Activated B cell treated with CpG ODN at 0.5 μM for 24 hours (primary cell): ENCODE results near the gene POLR1H. TPM values are rescaled to one million over a fixed set of nuclear protein-coding genes. Genes with fewer than 3 reads are reported as not detected.

Source experiments
- ATAC-seq: fragments of 200-7000 bp; cut with Tn5 transposase; one replicate; pipeline ENCODE4 v1.10.0; 2021; ENCODE audit warnings: low read depth, mild to moderate bottlenecking, moderate library complexity
- CTCF ChIA-PET: fragments of 350-600 bp; sonication (Branson Sonifier 250); formaldehyde crosslinking; loops from one replicate; lab custom pipeline; 2021; ENCODE audit warnings: antibody characterized with exemption; lab: Charles Lee
- POLR2A ChIA-PET: fragments of 350-600 bp; sonication (Branson Sonifier 250); formaldehyde crosslinking; loops from one replicate; lab custom pipeline; 2021; ENCODE audit warnings: antibody characterized with exemption; lab: Charles Lee
- DNase-seq: peaks from one replicate; pipeline ENCODE4 v3.0.0; 2022
- H3K27ac Mint-ChIP-seq: one replicate; pipeline ENCODE4 v1.8.0; 2020; ENCODE audit warnings: mixed read lengths
- H3K27me3 Mint-ChIP-seq: one replicate; pipeline ENCODE4 v1.8.0; 2021; ENCODE audit warnings: mixed read lengths
- H3K36me3 Mint-ChIP-seq: one replicate; pipeline ENCODE4 v1.8.0; 2021; ENCODE audit warnings: low read depth, mixed read lengths
- H3K4me1 Mint-ChIP-seq: one replicate; pipeline ENCODE4 v1.8.0; 2021; ENCODE audit warnings: mixed read lengths
- H3K4me3 Mint-ChIP-seq: one replicate; pipeline ENCODE4 v1.8.0; 2020; ENCODE audit warnings: mild to moderate bottlenecking, mixed read lengths
- H3K9me3 Mint-ChIP-seq: one replicate; pipeline ENCODE4 v1.8.0; 2020; ENCODE audit warnings: mixed read lengths
- CTCF ChIP-seq: fragments of 200-600 bp; IDR thresholded peaks from one replicate; pipeline ENCODE4 v1.8.0; 2022; ENCODE audit warnings: antibody characterized with exemption, mild to moderate bottlenecking
- intact Hi-C: fragments of 100-400 bp; cut with micrococcal nuclease; formaldehyde crosslinking; loops from one replicate; pipeline ENCODE4 v1.15.1; 2024
- total RNA-seq: library from RNA; stranded (reverse); gene quantifications from 2 replicates; pipeline ENCODE4 v1.2.3, GENCODE V29; 2022

POLR1H gene
- total RNA-seq, 1 donor from 2014 or later, result 44.1 TPM

GRCh38 chr6:30111266-30111856, 50.3 kb downstream of the POLR1H start:
- CTCF ChIA-PET, result interaction anchor here (1.5 kb wide), 1 partner anchor 20 kb away, joined by 5 read pairs; no protein-coding TSS in a partner anchor
- POLR2A ChIA-PET, result no interaction called here
- H3K4me1 Mint-ChIP-seq, result no peaks in the 10 kb centered on the region

GRCh38 chr6:30112402-30112994, 51.4 kb downstream of the POLR1H start:
- no peak overlapping the region for H3K4me3 Mint-ChIP-seq
- POLR2A ChIA-PET, result no interaction called here
- no peaks in the 10 kb centered on the region for H3K4me1 Mint-ChIP-seq
- no peak for ATAC-seq
- peaks cover 48% of the 10 kb centered on the region for H3K27me3 Mint-ChIP-seq
- no peak for DNase-seq
- no peaks in the 10 kb centered on the region for H3K36me3 Mint-ChIP-seq
- intact Hi-C loops, result no loop called here
- no peak overlapping the region for H3K27ac Mint-ChIP-seq
- no peaks in the 10 kb centered on the region for H3K9me3 Mint-ChIP-seq
- no peak for TF ChIP-seq CTCF
- CTCF ChIA-PET, result interaction anchor here (1.1 kb wide), 1 partner anchor 11 kb away, joined by 3 read pairs; no protein-coding TSS in a partner anchor

More at GRCh38 chr6:30111266-30111856, 50.3 kb downstream of the POLR1H start:
- intact Hi-C loops, result no loop called here
- no peaks in the 10 kb centered on the region for H3K36me3 Mint-ChIP-seq
- H3K27me3 Mint-ChIP-seq, result peaks cover 52% of the 10 kb centered on the region
- H3K9me3 Mint-ChIP-seq, result no peaks in the 10 kb centered on the region
- no peak for TF ChIP-seq CTCF
- H3K27ac Mint-ChIP-seq, result no peak overlapping the region
- no peak overlapping the region for H3K4me3 Mint-ChIP-seq
- DNase-seq (no peak), ATAC-seq (no peak)

- ChIA-PET POLR2A (no interaction called here), CTCF (interaction anchor here (1.1 kb wide), 1 partner anchor 11 kb away, joined by 3 read pairs; no protein-coding TSS in a partner anchor)
Observed at GRCh38 chr6:30113003-30113759, 52.1 kb downstream of the POLR1H start, which contains the start of gene TRIM31. Gene TRIM31 (minus strand): TSS chr6:30113090. CDS start chr6:30112805, 285 bp downstream.

GRCh38 chr6:30113841-30114240, 52.8 kb downstream of the POLR1H start:
- no peak for DNase-seq
- Mint-ChIP-seq H3K36me3 (no peaks in the 10 kb centered on the region), H3K27me3 (peaks cover 44% of the 10 kb centered on the region), H3K4me1 (no peaks in the 10 kb centered on the region), H3K27ac (no peak overlapping the region), H3K9me3 (no peaks in the 10 kb centered on the region), H3K4me3 (no peak overlapping the region)
- ATAC-seq, result no peak
- POLR2A ChIA-PET, result no interaction called here
- CTCF ChIA-PET, result no interaction called here
- intact Hi-C loops, result no loop called here
- TF ChIP-seq CTCF, result no peak

More at GRCh38 chr6:30113003-30113759, 52.1 kb downstream of the POLR1H start, which contains the start of gene TRIM31:
- no peaks in the 10 kb centered on the region for H3K36me3 Mint-ChIP-seq
- H3K4me1 Mint-ChIP-seq, result no peaks in the 10 kb centered on the region
- H3K27ac Mint-ChIP-seq, result no peak within 1 kb of the TSS
- DNase-seq, result no peak
- peaks cover 46% of the 10 kb centered on the region for H3K27me3 Mint-ChIP-seq
- H3K9me3 Mint-ChIP-seq, result no peaks in the 10 kb centered on the region
- intact Hi-C loops, result no loop called here
- TF ChIP-seq CTCF, result no peak
- no peak within 1 kb of the TSS for H3K4me3 Mint-ChIP-seq
- ATAC-seq, result no peak

Other genes with a start within 250 kb of the POLR1H start
- gene HLA-G, start 233.4 kb upstream of the POLR1H start, total RNA-seq, result 5.4 and 8.5 TPM in 2 replicates
- 1,592 and 1,608 TPM in 2 replicates for gene HLA-A, start 118.7 kb upstream of the POLR1H start, total RNA-seq
- gene PPP1R11, start 5.9 kb downstream of the POLR1H start, total RNA-seq, result 43.0 and 43.1 TPM in 2 replicates
- not detected in 2 replicates for gene RNF39, start 14.5 kb downstream of the POLR1H start, total RNA-seq
- gene TRIM31, start 51.8 kb downstream of the POLR1H start, total RNA-seq, result not detected in 2 replicates
- gene TRIM40, start 74.9 kb downstream of the POLR1H start, total RNA-seq, result not detected in 2 replicates
- gene TRIM10, start 99.9 kb downstream of the POLR1H start, total RNA-seq, result not detected in 2 replicates
- not detected in 2 replicates for gene TRIM15, start 102.3 kb downstream of the POLR1H start, total RNA-seq
- 72.5 and 75.7 TPM in 2 replicates for gene TRIM26, start 152.1 kb downstream of the POLR1H start, total RNA-seq